GM13977 (cell line): ENCODE measurements around the gene PARG.
"Not testable (repeated sequence)": the region's sequence is repeated elsewhere in the genome, so short reads cannot be mapped to it uniquely, and the experiment has no call there.

Experiments
- DNase-seq: peaks from one replicate; pipeline ENCODE4 v3.0.0; 2012; ENCODE audit warnings: low spot score
- CTCF ChIP-seq: IDR thresholded peaks from 2 replicates; pipeline ENCODE4 v1.5.1; 2012; ENCODE audit warnings: mild to moderate bottlenecking, control low read depth; ENCODE audit not compliant: insufficient read depth; ENCODE audit errors: extremely low read depth, missing control alignments
- in situ Hi-C: fragments of 300-500 bp; cut with MboI; formaldehyde crosslinking; loops from one replicate; pipeline ENCODE4 v1.12.0; 2022; ENCODE audit warnings: low sequenced_read_pairs, low pct_unique_long_range_greater_than_20kb, mixed read lengths, inconsistent platforms; ENCODE audit not compliant: unreplicated experiment

The PARG gene

GRCh38 chr10:49941447-49942338 is at the start of gene PARG, which contains the start of gene TIMM23B:
Gene PARG, minus strand, starts transcription at chr10:49942027. Its CDS starts 302 bp downstream, at chr10:49941725.
Gene TIMM23B, plus strand, starts transcription at chr10:49942053. Its CDS starts 142 bp downstream, at chr10:49942195.
- peak; percentile 46 for DNase-seq
- in situ Hi-C loops: not testable (repeated sequence)
- peak; percentile 9 for TF ChIP-seq CTCF

GRCh38 chr10:49988376-49988775 is 46.5 kb upstream of the PARG start, which contains the start of gene AGAP6:
Gene AGAP6, plus strand, starts transcription at chr10:49988406. Its CDS starts 310 bp downstream, at chr10:49988716.
- DNase-seq, in situ Hi-C loops: not testable (repeated sequence)

- in situ Hi-C loops, DNase-seq: not testable (repeated sequence)
Observed at GRCh38 chr10:49987207-49987606, 45.4 kb upstream of the PARG start.

GRCh38 chr10:49977756-49978155 is 35.9 kb upstream of the PARG start:
- in situ Hi-C loops, DNase-seq: not testable (repeated sequence)

GRCh38 chr10:49972094-49972493 is 30.3 kb upstream of the PARG start:
- in situ Hi-C loops, DNase-seq: not testable (repeated sequence)

GRCh38 chr10:49971466-49971865 is 29.6 kb upstream of the PARG start:
- in situ Hi-C loops, DNase-seq: not testable (repeated sequence)

- DNase-seq, in situ Hi-C loops: not testable (repeated sequence)
Observed at GRCh38 chr10:49970331-49970857, 28.6 kb upstream of the PARG start.

- in situ Hi-C loops, DNase-seq: not testable (repeated sequence)
Observed at GRCh38 chr10:49953122-49953521, 11.3 kb upstream of the PARG start.

GRCh38 chr10:49952006-49952405 is 10.2 kb upstream of the PARG start:
- in situ Hi-C loops, DNase-seq: not testable (repeated sequence)

- DNase-seq, in situ Hi-C loops: not testable (repeated sequence)
Observed at GRCh38 chr10:49948737-49949136, 6.9 kb upstream of the PARG start.

- in situ Hi-C loops, DNase-seq: not testable (repeated sequence)
Observed at GRCh38 chr10:49948142-49948541, 6.3 kb upstream of the PARG start.

- DNase-seq, in situ Hi-C loops: not testable (repeated sequence)
Observed at GRCh38 chr10:49943607-49944006, 1.8 kb upstream of the PARG start.

GRCh38 chr10:49942339-49942705 is 495 bp upstream of the PARG start:
- in situ Hi-C loops, DNase-seq: not testable (repeated sequence)

GRCh38 chr10:49931959-49932728 is 9.7 kb downstream of the PARG start:
- DNase-seq, in situ Hi-C loops: not testable (repeated sequence)

GRCh38 chr10:49931276-49931675 is 10.6 kb downstream of the PARG start:
- in situ Hi-C loops, DNase-seq: not testable (repeated sequence)

- in situ Hi-C loops, DNase-seq: not testable (repeated sequence)
Observed at GRCh38 chr10:49923572-49923971, 18.3 kb downstream of the PARG start.
